PC-9 (cell line): ENCODE results near the gene RPEL1. TPM values are rescaled to one million over a fixed set of nuclear protein-coding genes. Genes with fewer than 3 reads are reported as not detected.

Experiments
- BruUV-seq: library from RNA; stranded (reverse); fragments of 400-500 nt; replicated peaks from 2 replicates; lab custom pipeline; 2021; lab: Mats Ljungman, UMichigan
- CTCF ChIA-PET: fragments of 300-600 bp; sonication (Branson Sonifier 250); formaldehyde crosslinking; loops from one replicate; lab custom pipeline; 2022; ENCODE audit warnings: antibody characterized with exemption; lab: Charles Lee
- POLR2A ChIA-PET: fragments of 300-600 bp; sonication (Branson Sonifier 250); formaldehyde crosslinking; loops from one replicate; lab custom pipeline; 2022; ENCODE audit warnings: antibody characterized with exemption; ENCODE audit not compliant: unreplicated experiment; lab: Charles Lee
- DNase-seq, 2 experiments: peaks; one replicate each; pipeline versions ENCODE4 v3.0.0 to v3.0.0-alpha.2; 2015 to 2022; ENCODE audit warnings: mixed read lengths in 1 of 2
- H2AFZ ChIP-seq: fragments of 200-600 bp; sonication (generic); 2 replicates; pipeline ENCODE4 v1.8.1; 2017; ENCODE audit warnings: antibody characterized with exemption
- H3F3A ChIP-seq: fragments of 200-600 bp; sonication (generic); 2 replicates; pipeline ENCODE4 v1.8.1; 2017; ENCODE audit warnings: antibody characterized with exemption, mild to moderate bottlenecking, low read depth; ENCODE audit not compliant: insufficient read depth
- H3K27ac ChIP-seq: fragments of 200-600 bp; sonication (generic); 2 replicates; pipeline ENCODE4 v1.6.1; 2016; ENCODE audit warnings: mixed run types
- H3K27me3 ChIP-seq: fragments of 200-600 bp; sonication (generic); 2 replicates; pipeline ENCODE4 v1.6.1; 2016; ENCODE audit warnings: low read depth, mixed run types; ENCODE audit not compliant: insufficient read depth
- H3K36me3 ChIP-seq: fragments of 200-600 bp; sonication (generic); 2 replicates; pipeline ENCODE4 v1.6.1; 2016; ENCODE audit warnings: low read depth, mixed run types
- H3K4me1 ChIP-seq: fragments of 200-600 bp; sonication (generic); replicated peaks from 2 replicates; pipeline ENCODE4 v1.6.1; 2016; ENCODE audit warnings: mixed run types; ENCODE audit not compliant: insufficient read depth
- H3K4me2 ChIP-seq: fragments of 200-600 bp; sonication (generic); 2 replicates; pipeline ENCODE4 v1.6.1; 2017; ENCODE audit warnings: mixed run types
- H3K4me3 ChIP-seq: fragments of 200-600 bp; sonication (generic); 2 replicates; pipeline ENCODE4 v1.6.1; 2016; ENCODE audit warnings: mixed run types
- H3K79me2 ChIP-seq: fragments of 200-600 bp; sonication (generic); 2 replicates; pipeline ENCODE4 v1.6.1; 2017; ENCODE audit warnings: low read depth, mixed run types
- H3K9me2 ChIP-seq: fragments of 200-600 bp; sonication (generic); 2 replicates; pipeline ENCODE4 v1.8.1; 2017; ENCODE audit warnings: mild to moderate bottlenecking; ENCODE audit not compliant: insufficient read depth
- H3K9me3 ChIP-seq: fragments of 200-600 bp; sonication (generic); 2 replicates; pipeline ENCODE4 v1.8.1; 2016; ENCODE audit warnings: low read depth; ENCODE audit not compliant: insufficient read depth
- H4K20me1 ChIP-seq: fragments of 200-600 bp; sonication (generic); 2 replicates; pipeline ENCODE4 v1.8.1; 2017; ENCODE audit not compliant: insufficient read depth
- EZH2 ChIP-seq: fragments of 200-600 bp; sonication (generic); IDR thresholded peaks from 2 replicates; pipeline ENCODE4 v1.8.0; 2017; ENCODE audit warnings: antibody characterized with exemption, low read depth
- intact Hi-C: fragments of 100-400 bp; cut with micrococcal nuclease; formaldehyde crosslinking; loops from one replicate; pipeline ENCODE4 v1.10.0; 2022; ENCODE audit not compliant: unreplicated experiment
- total RNA-seq: library from RNA; stranded (reverse); gene quantifications from 2 replicates; pipeline ENCODE4 v1.2.3, GENCODE V29; 2021
- TF ChIP-seq, protein P1 (sequence below): fragments of 200-600 bp; sonication (generic); conservative IDR thresholded peaks from 2 replicates; pipeline ENCODE4 v1.6.1; 2017; ENCODE audit warnings: mixed run types, antibody characterized with exemption, mild to moderate bottlenecking, moderate library complexity

The RPEL1 gene
- total RNA-seq, 1 experiment from 2014 or later: not detected

DNA sequence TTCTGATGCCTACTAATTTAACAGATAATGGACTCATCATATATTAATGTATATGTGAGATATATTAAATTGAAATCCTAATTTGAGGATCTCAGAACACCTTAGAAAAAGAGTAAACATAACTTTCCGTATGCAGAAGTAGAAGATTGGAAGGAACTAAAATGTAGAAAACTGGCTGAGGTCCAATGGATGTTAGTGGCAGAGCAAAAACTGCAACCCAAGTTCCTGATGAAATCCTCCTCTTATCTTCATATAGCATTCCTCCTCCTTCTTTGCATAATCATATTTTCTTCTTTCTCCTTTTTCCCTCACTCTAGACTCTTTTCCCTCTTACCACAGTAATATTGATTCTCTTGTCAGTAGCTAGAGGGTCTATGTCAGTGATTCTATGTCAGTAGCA is 37.3 kb downstream of the RPEL1 start:
- Histone ChIP-seq H3K36me3 (no peaks in the 10 kb centered on the region), H3K9me2 (no peaks in the 10 kb centered on the region), H3K4me3 (no peak overlapping the region), H3K27ac (no peak overlapping the region), H3F3A (peaks cover 8% of the 10 kb centered on the region; the same call in 1 of the 2 replicates), H4K20me1 (no peaks in the 10 kb centered on the region), H3K27me3 (no peaks in the 10 kb centered on the region), H3K4me1 (0 out of 2 replicates have a peak, but pooled peaks cover 6% of the 10 kb centered on the region), H3K9me3 (no peaks in the 10 kb centered on the region), H3K79me2 (peaks cover 8% of the 10 kb centered on the region; the same call in 1 of the 2 replicates), H2AFZ (no peak overlapping the region), H3K4me2 (no peak overlapping the region)
- intact Hi-C loops: no loop called here
- BruUV-seq: no TSS peak
- no peak for DNase-seq
- TF ChIP-seq, protein P1, sequence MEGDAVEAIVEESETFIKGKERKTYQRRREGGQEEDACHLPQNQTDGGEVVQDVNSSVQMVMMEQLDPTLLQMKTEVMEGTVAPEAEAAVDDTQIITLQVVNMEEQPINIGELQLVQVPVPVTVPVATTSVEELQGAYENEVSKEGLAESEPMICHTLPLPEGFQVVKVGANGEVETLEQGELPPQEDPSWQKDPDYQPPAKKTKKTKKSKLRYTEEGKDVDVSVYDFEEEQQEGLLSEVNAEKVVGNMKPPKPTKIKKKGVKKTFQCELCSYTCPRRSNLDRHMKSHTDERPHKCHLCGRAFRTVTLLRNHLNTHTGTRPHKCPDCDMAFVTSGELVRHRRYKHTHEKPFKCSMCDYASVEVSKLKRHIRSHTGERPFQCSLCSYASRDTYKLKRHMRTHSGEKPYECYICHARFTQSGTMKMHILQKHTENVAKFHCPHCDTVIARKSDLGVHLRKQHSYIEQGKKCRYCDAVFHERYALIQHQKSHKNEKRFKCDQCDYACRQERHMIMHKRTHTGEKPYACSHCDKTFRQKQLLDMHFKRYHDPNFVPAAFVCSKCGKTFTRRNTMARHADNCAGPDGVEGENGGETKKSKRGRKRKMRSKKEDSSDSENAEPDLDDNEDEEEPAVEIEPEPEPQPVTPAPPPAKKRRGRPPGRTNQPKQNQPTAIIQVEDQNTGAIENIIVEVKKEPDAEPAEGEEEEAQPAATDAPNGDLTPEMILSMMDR: no peak
- TF ChIP-seq EZH2: no peak
- ChIA-PET POLR2A (no interaction called here), CTCF (no interaction called here)

DNA sequence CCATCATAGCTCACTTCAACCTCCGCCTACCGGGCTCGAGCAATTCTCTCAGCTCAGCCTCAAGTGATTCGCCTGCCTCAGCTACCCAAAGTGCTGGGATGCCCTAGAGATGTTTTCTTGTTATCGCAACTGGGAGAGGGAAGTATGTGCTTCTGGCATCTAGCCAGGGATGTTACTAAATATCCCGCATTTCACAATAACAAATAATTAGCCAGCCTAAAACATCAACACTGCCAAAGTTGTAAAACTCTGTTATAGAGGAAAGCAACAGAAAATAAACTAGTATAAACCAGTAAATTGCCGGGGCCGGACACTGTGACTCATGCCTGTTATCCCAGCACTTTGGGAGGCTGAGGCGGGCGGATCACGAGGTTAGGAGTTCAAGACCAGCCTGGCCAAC is 38.5 kb downstream of the RPEL1 start:
- Histone ChIP-seq H3K79me2 (peaks cover 3% of the 10 kb centered on the region; the same call in 1 of the 2 replicates), H3K9me3 (no peaks in the 10 kb centered on the region), H3K9me2 (no peaks in the 10 kb centered on the region), H3K36me3 (no peaks in the 10 kb centered on the region), H4K20me1 (no peaks in the 10 kb centered on the region), H3K27me3 (no peaks in the 10 kb centered on the region), H3K4me3 (no peak overlapping the region), H3K4me1 (0 out of 2 replicates have a peak, but pooled peaks cover 2% of the 10 kb centered on the region), H3K27ac (no peak overlapping the region), H3K4me2 (no peak overlapping the region), H2AFZ (no peak overlapping the region), H3F3A (peaks cover 8% of the 10 kb centered on the region; the same call in 1 of the 2 replicates)
- no TSS peak for BruUV-seq
- ChIA-PET CTCF (no interaction called here), POLR2A (no interaction called here)
- peak in 1 of 2 experiments; percentile 57 for DNase-seq
- intact Hi-C loops: no loop called here
- TF ChIP-seq EZH2: no peak
- TF ChIP-seq, protein P1: no peak

DNA sequence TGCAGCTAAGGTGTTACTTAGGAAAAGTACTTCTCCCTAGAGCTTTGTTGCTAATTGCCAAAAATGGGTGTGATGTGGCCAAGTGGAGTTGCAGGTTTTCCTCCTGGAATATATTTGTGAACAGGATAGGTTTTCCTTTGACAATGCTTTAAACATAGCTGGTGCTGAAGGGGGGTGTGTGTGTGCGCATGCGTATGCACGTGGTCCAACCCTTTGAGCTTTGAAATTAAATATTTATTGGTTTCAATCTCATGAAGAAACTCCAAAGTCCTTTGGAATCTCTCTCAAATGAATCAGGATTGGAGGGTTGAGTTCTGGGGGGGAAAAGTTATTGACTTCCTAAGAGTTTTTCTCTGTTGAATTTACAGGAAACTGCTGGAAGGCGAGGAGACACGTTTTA is 42.3 kb downstream of the RPEL1 start:
- BruUV-seq: no TSS peak
- TF ChIP-seq, protein P1: no peak
- TF ChIP-seq EZH2: no peak
- intact Hi-C loops: no loop called here
- peaks cover 8% of the 10 kb centered on the region; the same call in 1 of the 2 replicates for H3F3A ChIP-seq
- H3K36me3 ChIP-seq: no peaks in the 10 kb centered on the region
- H2AFZ ChIP-seq: no peak overlapping the region
- ChIA-PET CTCF (no interaction called here), POLR2A (no interaction called here)
- H3K4me3 ChIP-seq: no peak overlapping the region
- H4K20me1 ChIP-seq: no peaks in the 10 kb centered on the region
- no peaks in the 10 kb centered on the region for H3K27me3 ChIP-seq
- no peaks in the 10 kb centered on the region for H3K9me3 ChIP-seq
- no peak overlapping the region for H3K4me2 ChIP-seq
- no peak overlapping the region for H3K27ac ChIP-seq
- DNase-seq: no peak
- H3K4me1 ChIP-seq: no peaks in the 10 kb centered on the region
- H3K9me2 ChIP-seq: no peaks in the 10 kb centered on the region
- H3K79me2 ChIP-seq: no peaks in the 10 kb centered on the region
